Gastrocnemius medialis (tissue), 4 donors: Measurements from ENCODE around the gene PTPRE.

Source experiments
- POLR2A ChIP-seq, 2 donors: fragments of 450-650 bp; IDR thresholded peaks; one replicate each; pipeline ENCODE4 v1.6.1; 2017; ENCODE audit warnings: antibody characterized with exemption in 2 of 2, mild to moderate bottlenecking in 2 of 2, moderate library complexity in 2 of 2
- TF ChIP-seq, protein P1 (sequence below), 5 experiments: fragments of 450-650 bp in 3 of 5; fragments of 200-600 bp in 2 of 5; sonication (generic) in 2 of 5; IDR thresholded peaks in 4 of 5; conservative IDR thresholded peaks in 1 of 5; 1 replicate in 4 of 5; 2 replicates in 1 of 5; pipeline ENCODE4 v1.5.1; 2016 to 2019; ENCODE audit warnings: antibody characterized with exemption in 5 of 5, mild to moderate bottlenecking in 3 of 5, moderate library complexity in 3 of 5

- TF ChIP-seq, protein P1, sequence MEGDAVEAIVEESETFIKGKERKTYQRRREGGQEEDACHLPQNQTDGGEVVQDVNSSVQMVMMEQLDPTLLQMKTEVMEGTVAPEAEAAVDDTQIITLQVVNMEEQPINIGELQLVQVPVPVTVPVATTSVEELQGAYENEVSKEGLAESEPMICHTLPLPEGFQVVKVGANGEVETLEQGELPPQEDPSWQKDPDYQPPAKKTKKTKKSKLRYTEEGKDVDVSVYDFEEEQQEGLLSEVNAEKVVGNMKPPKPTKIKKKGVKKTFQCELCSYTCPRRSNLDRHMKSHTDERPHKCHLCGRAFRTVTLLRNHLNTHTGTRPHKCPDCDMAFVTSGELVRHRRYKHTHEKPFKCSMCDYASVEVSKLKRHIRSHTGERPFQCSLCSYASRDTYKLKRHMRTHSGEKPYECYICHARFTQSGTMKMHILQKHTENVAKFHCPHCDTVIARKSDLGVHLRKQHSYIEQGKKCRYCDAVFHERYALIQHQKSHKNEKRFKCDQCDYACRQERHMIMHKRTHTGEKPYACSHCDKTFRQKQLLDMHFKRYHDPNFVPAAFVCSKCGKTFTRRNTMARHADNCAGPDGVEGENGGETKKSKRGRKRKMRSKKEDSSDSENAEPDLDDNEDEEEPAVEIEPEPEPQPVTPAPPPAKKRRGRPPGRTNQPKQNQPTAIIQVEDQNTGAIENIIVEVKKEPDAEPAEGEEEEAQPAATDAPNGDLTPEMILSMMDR (IDR thresholded peaks at IDR 0.05 in 4 of 5, conservative IDR thresholded peaks at IDR 0.05 in 1 of 5): no peak
- TF ChIP-seq POLR2A (IDR thresholded peaks at IDR 0.05): no peak
Measured at GRCh38 chr10:127934383-127934782, 27.5 kb downstream of the PTPRE start.
